IPS DF 4.7 (cell line): ENCODE results near the gene CCN6.
A peak's percentile ranks its signal among the peaks of the same experiment; 100 is the strongest.
"Not testable (repeated sequence)": the region's sequence is repeated elsewhere in the genome, so short reads cannot be mapped to it uniquely, and the experiment has no call there.

Experiments
- DNase-seq: peaks from one replicate; pipeline ENCODE4 v3.0.0-alpha.2; 2013; ENCODE audit warnings: low spot score; ENCODE audit errors: extremely low read depth

The CCN6 gene

DNA sequence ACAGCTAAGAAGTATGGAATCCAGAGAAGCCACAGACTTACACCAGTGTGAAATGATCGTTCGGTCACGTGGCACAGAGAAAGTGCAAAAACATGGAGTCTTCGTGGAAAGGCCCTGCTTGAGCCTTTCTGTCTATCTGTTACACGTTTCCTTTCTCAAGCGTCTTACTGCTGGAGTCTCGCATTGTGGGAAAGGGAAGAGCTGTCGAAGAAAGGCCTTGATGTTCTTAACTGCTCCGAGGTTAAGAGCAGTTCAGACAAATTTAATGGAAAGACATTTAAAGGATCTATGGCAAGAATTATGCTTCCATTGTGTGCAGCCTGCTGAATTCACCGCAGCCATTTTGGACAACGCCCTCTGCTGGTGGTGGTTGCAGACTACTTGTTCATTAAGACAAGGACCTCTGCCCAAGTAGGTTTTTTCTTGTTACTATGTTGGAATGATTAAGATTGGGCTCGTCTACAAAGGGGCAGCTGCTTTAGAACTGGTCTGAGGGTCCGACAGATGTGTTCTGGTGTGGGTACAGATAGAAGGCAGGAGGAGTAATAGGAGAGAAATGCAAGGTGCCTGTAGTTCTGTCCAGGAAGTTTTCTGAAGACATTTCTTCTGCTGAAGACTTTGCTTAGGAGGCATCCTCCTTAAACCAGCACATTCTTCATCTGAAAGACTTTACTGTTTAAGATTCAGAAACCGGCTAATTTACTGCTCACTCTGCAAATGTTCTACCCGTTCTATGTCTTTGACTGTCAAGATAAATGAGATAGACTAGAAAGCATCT lies 24.7 kb upstream of the CCN6 start:
- peak; percentile 68 for DNase-seq

DNA sequence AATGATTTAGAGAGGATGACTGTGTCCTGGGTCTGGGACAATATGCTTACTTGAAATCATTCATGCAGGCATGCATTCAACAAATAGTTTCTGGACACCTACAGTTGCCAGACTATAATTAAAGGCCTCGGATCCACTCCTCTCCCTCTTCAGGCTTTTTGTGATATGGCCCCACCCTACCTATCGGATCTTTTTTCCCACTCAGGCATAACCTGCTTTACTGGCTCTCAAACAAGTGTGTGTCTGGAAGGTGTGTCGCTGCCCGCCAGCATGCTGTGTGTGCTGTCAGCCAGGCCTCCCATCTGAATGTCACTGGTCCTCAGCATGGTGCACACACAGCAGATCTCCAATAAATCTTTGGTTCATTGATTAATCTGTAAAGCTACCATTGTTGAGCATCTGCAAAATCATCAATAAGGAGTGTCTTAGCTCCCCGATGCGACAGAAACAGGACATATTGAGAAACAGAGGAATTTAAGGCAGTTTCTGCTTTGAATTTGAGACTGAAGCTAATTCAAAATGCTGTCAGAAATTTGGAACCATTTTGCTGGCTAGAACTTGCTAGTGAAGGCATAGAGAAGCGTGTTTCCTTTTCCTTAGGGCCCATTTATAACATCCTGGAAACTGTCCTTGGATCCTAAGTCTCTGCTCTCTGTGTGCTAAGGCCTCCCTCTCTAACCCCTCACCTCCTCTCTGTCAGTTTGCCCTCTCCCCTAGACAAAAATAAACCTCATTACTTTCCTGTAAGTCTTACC lies 23.5 kb upstream of the CCN6 start:
- no peak for DNase-seq

DNA sequence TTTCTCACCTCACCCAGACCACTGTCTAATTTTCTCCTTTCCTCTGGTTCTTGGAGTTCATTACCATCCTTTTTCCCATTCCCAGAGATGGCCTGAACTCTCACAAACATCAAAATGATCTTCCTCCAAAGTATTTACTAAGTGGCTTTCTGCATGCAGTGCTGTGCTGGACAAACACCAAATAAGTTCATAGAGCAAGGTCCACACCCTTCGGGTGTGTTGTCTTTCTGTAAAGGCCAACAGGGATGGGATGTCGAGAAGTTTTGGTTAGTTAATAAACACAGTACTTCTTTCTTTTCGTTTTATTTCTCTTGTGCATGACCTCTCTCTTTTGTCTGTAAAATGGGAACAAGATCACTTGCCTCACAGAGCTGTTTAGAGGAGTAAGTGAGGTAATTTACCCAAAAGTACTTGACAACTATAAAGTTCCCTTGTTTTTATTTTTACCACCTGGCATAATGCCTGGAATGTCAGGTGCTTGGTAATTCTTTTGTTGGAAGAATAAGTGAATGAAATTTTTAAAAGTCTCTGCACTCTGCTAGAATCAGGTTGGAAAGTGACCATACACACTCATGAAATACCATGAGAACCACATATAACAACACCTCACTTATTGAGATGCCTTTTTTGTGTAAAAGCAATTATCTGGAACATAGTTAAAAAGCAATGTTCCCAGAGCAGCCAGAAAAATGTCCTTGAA lies 22.8 kb upstream of the CCN6 start:
- no peak for DNase-seq

DNA sequence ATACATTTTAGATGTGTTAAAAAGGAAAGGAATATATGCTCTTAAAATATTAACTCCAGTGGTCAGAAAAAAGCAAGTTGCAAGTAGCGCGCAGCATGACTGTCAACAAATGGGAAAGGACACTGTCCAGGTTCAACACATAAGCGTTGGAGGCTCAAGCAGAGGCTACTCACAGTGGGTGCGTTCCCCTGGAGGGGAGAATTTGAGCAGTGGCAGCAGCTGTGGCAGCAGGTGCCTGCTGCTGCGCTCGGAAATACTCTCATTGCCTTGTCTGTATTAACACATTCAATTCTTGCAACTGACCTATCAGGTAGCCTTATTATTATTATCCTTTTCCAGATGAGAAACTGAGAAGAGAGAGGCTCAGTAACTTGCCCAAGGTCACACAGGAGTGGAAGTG lies 21.9 kb upstream of the CCN6 start:
- no peak for DNase-seq

DNA sequence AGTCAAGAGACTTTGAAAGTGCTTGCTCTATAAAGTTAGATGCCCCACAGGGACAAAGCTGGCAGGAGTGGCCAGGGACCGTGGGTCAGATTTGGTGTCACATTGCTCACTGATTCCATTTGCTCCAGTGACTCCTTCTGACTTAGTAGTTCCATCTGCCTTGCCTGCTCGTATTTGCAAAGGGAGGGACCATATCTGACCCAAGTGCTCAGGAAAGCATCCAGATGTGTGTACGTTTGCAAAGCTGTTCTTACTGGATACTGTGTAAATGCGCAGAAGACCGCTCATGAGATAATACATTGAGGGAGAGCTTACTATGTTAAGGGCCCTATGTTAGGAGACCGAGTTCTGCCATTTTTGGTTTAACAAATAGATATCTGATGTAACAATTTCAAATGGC lies 21.2 kb upstream of the CCN6 start:
- DNase-seq = no peak

DNA sequence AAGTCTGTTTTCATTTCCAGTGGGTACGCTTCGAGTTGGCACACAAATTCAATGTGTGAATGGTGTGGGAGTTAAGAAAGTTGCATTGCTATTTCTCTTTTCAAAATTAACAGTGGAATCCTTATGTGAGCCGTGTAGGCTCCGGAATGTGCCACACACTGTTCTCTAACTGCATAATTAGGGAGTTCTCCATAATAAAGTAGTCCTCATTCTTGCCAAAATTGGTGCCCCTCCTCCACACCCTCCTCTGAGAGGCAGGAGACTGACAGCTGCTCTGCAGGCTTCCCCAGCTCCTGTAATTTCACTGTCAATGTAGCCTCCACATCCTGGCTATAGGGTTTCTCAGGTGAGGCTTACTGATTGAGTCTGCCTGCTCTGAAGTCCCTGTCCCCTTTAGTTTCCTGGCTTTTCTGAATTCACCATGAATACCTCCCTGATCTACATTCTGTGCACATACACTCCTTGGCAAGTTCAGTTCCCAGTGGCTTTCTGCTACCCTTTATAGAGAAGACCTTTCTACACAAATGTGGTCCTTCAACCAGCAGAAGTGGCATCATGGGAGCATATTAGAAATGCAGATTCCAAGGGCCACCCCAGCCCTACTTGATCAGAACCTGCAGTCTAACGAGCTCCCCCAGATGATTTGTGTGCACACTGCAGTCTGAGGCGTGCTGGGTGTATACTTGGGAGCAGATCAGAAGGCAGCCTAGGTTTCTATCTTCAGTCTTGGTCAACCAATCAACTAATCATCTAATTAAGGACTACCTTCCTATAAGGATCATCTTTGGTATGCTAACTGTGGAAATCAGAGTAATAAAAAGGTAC lies 19.9 kb upstream of the CCN6 start:
- DNase-seq = no peak

DNA sequence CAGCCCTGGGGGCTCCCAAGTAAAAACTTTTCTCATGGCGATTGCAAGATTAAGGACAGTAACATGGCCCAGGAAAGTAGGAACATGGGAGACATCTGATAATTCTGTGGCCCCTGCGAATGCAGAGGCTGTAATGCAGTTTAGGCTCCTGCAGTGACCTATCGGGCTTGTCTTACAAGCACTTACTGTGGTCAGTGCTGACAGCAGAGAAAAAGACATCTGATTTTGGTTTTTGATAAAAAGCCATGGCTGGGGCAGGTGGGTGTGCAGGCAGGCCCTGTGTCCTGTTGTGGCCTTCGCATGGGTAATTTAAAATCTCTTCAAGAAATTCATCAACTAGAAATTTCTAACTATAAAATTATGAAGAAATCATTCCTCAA lies 19.3 kb upstream of the CCN6 start:
- DNase-seq = no peak

DNA sequence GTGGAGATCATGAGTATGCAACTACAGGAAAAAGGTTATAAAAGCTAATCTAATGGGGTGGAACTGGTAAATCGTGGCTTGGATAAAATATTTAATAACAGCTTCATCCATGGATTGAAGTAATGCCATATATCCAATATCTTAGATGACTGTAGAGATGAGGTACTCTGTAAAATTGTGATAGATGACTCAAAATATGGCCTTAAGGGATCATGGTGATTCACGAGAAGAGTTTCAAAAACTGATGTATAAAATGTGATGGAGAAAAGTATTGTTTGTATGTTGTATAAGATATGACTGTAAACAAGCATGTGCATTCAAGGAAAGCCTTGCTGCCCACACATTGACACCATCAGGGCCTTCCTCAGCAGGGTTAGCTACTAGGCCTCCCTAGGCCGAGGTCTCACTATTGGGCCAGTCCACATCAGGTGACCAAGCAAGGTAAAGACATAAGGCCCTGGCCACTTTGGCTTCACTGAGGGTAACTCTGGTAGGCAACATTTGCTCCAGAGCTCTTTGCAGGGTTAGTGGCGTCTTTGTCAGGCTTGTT lies 17.7 kb upstream of the CCN6 start:
- DNase-seq = no peak

DNA sequence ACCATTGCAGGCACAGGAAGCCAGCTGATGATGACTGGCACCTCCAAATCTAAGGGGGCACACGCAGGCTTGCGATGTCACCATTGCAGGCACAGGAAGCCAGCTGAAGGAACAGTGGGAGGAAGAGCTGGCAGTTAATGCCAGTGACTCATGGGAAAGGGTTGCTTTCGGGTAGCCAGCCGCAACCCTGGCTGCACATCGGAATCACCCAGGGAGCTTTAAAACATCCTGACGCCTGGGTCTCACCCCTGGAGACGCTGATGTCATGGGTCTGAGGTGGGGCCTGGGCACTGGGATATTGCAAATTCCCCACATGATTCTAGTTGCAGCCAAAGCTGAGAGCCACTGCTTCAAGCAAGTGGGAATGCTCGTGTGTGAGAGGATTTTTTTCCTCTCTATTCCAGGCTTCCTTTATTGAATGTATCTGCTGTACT lies 16.1 kb upstream of the CCN6 start:
- no peak for DNase-seq

DNA sequence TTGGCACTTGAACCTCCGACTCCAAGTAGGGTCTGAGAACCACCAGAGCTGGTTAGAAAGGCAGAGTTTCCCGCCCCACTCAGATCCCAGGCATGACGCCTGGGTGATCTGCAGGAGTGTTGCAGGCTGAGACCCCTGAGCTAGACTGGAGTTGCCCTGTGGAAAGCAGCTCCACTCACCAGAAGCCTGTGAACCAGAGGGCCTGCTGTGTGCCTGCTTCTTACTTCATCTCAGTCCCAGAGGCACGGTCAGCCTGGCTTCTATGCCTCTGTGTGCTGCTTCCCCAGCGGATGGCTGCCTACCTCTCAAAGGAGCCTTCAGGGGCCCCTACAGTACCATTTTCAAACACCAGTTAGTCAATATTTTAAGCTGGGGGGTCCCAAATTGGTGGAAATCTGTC lies 15.6 kb upstream of the CCN6 start:
- DNase-seq = no peak

DNA sequence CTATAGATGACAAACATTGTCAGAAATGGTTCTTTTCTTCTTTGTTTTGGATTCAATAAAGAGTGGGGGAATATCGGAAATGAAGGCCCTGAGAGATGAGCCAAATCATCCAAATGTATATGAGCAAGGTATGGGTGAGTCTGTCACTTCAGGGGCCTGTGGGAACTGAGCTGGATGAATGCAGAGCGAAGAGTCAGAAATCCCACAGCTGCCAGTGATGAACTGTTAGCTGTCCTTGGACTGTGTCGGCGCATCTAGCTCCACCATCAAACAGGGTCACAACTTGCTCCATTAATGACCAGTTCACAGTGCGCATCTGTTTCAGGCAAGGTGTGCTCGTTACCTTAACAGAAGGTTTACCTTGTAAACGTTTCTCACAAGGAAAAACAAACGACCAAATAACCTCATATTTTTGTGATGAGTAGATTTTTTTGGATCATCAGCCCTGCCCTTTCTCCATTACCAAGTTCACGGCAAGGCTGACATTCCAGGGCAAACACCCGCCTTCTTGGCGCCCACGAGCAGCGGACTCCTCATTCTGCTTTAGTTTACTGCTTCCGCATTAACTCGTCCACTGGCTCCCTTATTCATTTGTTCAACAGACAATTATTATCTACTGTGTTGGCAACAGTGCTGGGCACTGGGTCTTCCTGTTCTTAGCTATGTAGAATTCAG lies 15.0 kb upstream of the CCN6 start:
- DNase-seq = no peak

DNA sequence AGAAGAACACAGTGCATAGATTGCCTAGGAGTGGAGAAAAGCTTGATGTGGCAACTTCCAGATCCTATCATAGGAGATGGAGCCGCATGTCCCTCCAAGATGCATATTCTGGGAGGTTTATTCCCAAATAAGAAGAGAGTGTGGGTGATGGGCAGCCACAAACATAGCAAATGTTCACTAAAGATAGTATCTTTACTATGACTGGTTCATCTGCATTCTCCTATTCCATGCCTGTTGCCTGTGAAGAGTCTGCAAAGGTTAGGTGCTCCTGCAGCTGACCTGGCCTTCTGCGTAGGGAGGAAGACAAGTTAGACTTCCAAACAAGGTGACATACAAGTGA lies 14.5 kb upstream of the CCN6 start:
- DNase-seq = no peak

DNA sequence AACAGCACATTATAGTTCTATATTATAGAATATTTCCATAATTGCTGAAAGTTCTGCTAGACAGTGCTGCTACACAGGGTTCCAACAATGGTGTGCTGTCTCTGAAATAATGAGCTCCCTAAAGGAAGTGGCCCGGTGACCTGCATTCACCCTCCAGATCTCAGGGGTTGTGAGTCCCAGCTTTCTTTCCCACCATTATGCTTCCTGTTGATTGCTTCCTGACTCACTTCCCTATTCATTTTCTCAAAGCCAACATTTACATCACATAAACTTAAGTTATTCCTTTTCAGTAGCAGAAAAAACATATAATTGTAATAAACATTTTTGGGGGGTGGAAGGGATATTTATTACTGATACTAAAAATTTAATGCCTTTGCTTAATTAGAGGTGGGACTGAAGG lies 12.9 kb upstream of the CCN6 start:
- no peak for DNase-seq

DNA sequence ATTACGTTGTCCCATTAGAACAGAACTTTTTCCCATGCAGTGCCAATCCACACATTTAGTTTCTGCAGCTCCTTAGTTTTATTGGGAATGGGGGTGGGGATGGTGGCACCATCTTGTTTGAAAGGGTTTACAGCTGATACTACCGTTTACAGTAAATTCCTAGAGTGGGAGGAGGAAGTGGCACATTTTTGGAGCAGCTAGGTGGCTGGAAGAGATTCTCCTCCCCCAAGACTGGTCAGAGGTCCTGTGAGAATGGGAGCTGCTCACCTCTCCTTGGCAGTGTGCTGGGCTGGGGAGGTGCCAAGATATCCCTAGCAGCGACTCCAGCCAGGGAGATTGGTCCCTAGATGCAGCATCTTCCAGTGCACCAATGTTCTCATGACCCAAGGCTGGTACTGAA lies 12.4 kb upstream of the CCN6 start:
- DNase-seq = no peak

DNA sequence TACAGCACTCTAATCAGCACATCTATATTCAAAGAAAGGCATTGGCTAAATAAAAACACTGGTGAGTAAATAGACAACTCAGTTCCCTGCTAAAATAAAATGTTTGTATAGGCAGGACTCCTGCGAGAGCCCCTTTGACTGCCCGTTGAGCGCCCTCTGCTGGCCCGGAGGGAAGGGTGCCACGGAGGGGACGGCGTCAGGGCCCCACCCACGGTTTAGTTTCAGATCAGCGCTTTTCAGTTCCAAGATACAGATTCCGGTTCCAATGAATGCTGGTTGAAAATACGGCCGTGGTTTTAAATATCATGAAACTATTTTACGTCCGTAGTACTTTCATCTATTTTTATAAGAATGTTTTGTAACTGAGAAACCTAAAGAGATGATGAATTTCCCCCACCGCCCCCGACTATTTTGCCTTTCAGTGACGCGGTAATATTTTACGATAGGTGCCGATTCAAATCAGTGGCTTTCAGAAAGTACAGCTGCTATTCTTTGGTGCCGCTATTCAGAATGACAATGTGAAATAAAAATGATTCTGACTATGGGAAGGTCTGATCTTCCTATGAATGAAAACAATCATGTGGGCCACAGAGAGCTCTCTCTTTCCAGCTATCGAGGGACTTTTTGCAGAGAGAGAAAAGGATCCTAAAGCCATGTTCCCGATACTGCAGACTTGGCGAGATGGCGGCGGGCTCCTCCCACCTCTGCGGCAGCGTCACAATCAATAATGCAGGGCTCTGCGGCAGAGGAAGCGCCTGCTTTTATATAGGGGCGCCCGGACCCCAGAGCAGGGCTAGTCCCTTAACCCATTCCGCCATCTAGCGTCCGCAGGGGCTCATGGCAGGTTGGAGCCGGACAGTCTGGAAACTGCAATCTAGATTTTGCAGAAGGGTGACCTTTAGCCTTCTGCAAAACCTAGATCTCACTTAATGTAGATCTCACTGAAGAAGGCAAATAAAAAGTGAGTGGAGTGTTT lies 10.6 kb upstream of the CCN6 start:
- DNase-seq = peak; percentile 78

DNA sequence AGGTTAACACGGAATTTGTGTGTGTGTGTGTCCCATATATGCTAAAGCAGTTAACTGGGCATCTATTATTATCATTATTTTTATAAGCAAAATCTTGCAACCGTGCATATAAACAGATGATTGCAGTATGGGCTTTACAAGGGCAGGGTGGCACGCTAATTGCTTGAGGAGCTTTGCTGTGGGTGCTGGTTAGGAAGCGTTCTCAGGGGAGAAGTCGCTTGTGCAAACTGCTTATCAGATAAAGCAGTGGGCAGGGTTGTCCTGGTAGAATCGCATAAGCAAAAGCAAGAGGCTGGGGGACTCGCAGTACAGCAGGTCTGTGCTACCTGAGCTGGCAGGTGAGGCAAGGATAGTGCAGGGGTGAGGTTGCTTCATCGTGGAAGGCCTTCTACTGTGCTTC lies 9.7 kb upstream of the CCN6 start:
- DNase-seq = no peak

DNA sequence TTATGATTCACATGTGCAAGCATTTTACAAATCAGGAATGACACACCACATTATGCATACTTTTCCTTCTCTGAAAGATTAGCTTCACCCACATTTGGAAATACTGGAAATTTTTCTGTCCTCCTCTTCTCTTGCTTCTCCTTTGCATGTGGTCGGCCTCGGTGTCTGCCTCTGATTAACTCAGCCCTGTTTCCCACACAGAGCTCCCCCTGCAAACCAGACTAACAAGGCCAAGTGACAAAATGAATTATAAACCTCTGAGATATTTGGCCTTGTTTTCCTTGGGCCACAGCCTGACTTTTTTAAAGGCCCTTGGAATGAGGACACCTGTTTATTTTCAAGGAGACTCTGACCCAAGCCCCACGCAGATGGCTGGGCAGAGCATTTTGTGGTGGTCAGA lies 9.0 kb upstream of the CCN6 start:
- no peak for DNase-seq

DNA sequence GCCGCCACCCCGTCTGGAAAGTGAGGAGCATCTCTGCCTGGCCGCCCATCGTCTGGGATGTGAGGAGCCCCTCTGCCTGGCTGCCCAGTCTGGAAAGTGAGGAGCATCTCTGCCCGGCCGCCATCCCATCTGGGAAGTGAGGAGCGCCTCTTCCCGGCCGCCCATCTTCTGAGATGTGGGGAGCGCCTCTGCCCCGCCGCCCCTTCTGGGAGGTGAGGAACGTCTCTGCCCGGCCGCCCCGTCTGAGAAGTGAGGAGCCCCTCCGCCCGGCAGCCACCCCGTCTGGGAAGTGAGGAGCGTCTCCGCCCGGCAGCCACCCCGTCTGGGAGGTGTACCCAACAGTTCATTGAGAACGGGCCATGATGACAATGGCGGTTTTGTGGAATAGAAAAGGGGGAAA lies 6.4 kb upstream of the CCN6 start:
- DNase-seq = not testable (repeated sequence)

DNA sequence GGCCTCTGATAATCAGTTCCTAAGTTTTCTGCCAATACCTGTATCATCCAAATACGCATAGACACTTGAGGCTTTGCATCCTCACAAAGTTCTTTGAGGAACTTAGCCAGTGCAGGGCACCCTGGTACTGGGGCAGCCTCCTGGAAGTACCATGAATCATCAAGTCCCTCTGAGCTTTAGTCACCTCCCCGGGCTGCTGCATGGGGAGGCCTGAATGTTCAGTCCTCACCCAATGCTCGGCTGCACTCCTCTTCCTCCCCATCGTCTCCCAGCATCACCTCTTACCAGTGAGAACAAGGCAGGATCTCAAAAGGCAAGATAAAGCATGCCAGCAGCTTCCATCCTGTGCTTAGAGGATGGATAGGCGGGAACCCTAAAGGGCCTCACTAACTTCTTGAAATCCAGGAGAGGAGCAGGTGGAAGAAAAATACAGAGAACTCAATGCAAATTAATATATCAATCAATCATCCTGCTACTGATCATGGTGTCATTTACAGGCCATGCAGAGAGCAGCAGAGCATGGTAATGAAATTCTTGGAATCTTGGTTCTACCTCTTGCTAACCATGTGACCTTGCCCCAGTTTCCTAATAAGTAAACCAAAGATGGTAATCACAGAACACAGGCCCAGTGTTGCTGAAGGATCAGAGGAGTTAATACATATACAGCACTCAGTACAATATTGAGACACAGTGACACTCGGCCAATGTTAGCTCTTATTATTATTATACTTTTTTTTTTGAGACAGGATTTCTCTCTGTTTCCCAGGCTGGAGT lies 4.7 kb upstream of the CCN6 start:
- no peak for DNase-seq
